ENCODE measurements around the gene F7.

F7 gene

GRCh38 chr13:113166266-113166665, 60.7 kb downstream of the F7 start:
- ATAC-seq (peak; percentile 78), DNase-seq (peak in 1 of 2 donors; percentile 36)
- H3K27ac Mint-ChIP-seq = no peak overlapping the region
- peaks cover 33% of the 10 kb centered on the region for H3K4me1 Mint-ChIP-seq
- H3K4me3 Mint-ChIP-seq = no peak overlapping the region
- H3K27me3 Mint-ChIP-seq = peaks cover 7% of the 10 kb centered on the region
- H3K9me3 Mint-ChIP-seq = no peaks in the 10 kb centered on the region

GRCh38 chr13:113166681-113167080, 61.1 kb downstream of the F7 start:
- ATAC-seq (no peak), DNase-seq (no peak)
- H3K27me3 Mint-ChIP-seq = peaks cover 7% of the 10 kb centered on the region
- H3K9me3 Mint-ChIP-seq = no peaks in the 10 kb centered on the region
- peaks cover 30% of the 10 kb centered on the region for H3K4me1 Mint-ChIP-seq
- no peak overlapping the region for H3K27ac Mint-ChIP-seq
- no peak overlapping the region for H3K4me3 Mint-ChIP-seq

DNA sequence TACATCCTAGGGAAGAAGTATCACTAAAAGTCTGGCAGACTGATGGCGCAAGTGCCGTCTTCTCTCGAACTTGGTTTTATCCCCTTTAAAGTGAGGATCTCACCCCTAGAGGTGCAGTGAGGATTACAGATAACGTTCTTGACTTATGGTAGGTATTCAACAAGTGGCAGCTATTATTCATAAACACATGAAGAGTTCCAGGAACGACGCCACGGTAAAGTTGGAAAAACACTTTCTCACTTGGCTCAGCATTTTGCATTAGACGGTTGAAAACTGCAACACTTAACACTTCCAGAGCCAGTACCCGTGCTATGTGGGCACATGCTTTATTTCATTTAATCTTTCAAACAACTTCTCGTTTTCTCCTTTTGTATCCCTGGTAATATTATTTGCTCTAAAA, 61.6 kb downstream of the F7 start:
- DNase-seq (no peak), ATAC-seq (no peak)
- no peaks in the 10 kb centered on the region for H3K9me3 Mint-ChIP-seq
- H3K4me3 Mint-ChIP-seq = no peak overlapping the region
- peaks cover 7% of the 10 kb centered on the region for H3K27me3 Mint-ChIP-seq
- H3K27ac Mint-ChIP-seq = no peak overlapping the region
- peaks cover 30% of the 10 kb centered on the region for H3K4me1 Mint-ChIP-seq

- Mint-ChIP-seq H3K27me3 (peaks cover 7% of the 10 kb centered on the region), H3K9me3 (no peaks in the 10 kb centered on the region), H3K4me1 (peaks cover 30% of the 10 kb centered on the region), H3K27ac (no peak overlapping the region), H3K4me3 (no peak overlapping the region)
- no peak for DNase-seq
- no peak for ATAC-seq
Observed at GRCh38 chr13:113167575-113167974, 62.0 kb downstream of the F7 start.

GRCh38 chr13:113168211-113168610, 62.6 kb downstream of the F7 start:
- H3K4me1 Mint-ChIP-seq = peaks cover 26% of the 10 kb centered on the region
- no peak overlapping the region for H3K4me3 Mint-ChIP-seq
- H3K27me3 Mint-ChIP-seq = peaks cover 5% of the 10 kb centered on the region
- ATAC-seq (no peak), DNase-seq (no peak)
- H3K9me3 Mint-ChIP-seq = no peaks in the 10 kb centered on the region
- no peak overlapping the region for H3K27ac Mint-ChIP-seq

GRCh38 chr13:113169277-113170272, 64.0 kb downstream of the F7 start:
- Mint-ChIP-seq H3K27ac (no peak overlapping the region), H3K9me3 (no peaks in the 10 kb centered on the region), H3K4me3 (no peak overlapping the region), H3K4me1 (peaks cover 13% of the 10 kb centered on the region), H3K27me3 (no peaks in the 10 kb centered on the region)
- ATAC-seq (no peak), DNase-seq (no peak)
